Endodermal cell (in vitro differentiated cells): Measurements from ENCODE around the gene EXOC8. TPM values are rescaled to one million over a fixed set of nuclear protein-coding genes. Genes with fewer than 3 reads are reported as not detected.

Experiments
- DNase-seq: peaks from one replicate; pipeline ENCODE4 v3.0.0-alpha.2; 2017
- H3K27ac ChIP-seq: 2 replicates; pipeline ENCODE4 v1.5.1; 2013; ENCODE audit warnings: mild to moderate bottlenecking, low read depth, low read length, moderate library complexity
- H3K27me3 ChIP-seq: 2 replicates; pipeline ENCODE4 v1.6.1; 2013; ENCODE audit warnings: mild to moderate bottlenecking, low read length, moderate library complexity; ENCODE audit not compliant: insufficient read depth, control insufficient read depth, poor library complexity, severe bottlenecking
- H3K36me3 ChIP-seq: 2 replicates; pipeline ENCODE4 v1.7.0; 2013; ENCODE audit warnings: mild to moderate bottlenecking, low read length, moderate library complexity; ENCODE audit not compliant: control insufficient read depth, insufficient read depth
- H3K4me1 ChIP-seq: one replicate; pipeline ENCODE4 v1.7.0; 2013; ENCODE audit warnings: low read length; ENCODE audit not compliant: control insufficient read depth, insufficient read depth
- H3K4me3 ChIP-seq: 2 replicates; pipeline ENCODE4 v1.5.1; 2013; ENCODE audit warnings: mild to moderate bottlenecking, low read length, moderate library complexity
- H3K9ac ChIP-seq: 2 replicates; pipeline ENCODE4 v1.6.1; 2013; ENCODE audit warnings: mild to moderate bottlenecking, low read length, moderate library complexity; ENCODE audit not compliant: poor library complexity, severe bottlenecking; ENCODE audit errors: extremely low read depth
- H3K9me3 ChIP-seq: 2 replicates; pipeline ENCODE4 v1.6.1; 2013; ENCODE audit warnings: mild to moderate bottlenecking, low read length, moderate library complexity; ENCODE audit not compliant: control insufficient read depth
- H3K27ac Mint-ChIP-seq: 2 replicates; pipeline ENCODE4 v1.8.0; 2020; ENCODE audit warnings: mixed read lengths
- H3K27me3 Mint-ChIP-seq: 2 replicates; pipeline ENCODE4 v1.8.0; 2021; ENCODE audit warnings: mild to moderate bottlenecking, mixed read lengths; ENCODE audit not compliant: insufficient read depth
- H3K36me3 Mint-ChIP-seq: 2 replicates; pipeline ENCODE4 v1.8.0; 2020; ENCODE audit warnings: low read depth, mixed read lengths
- H3K4me1 Mint-ChIP-seq: 2 replicates; pipeline ENCODE4 v1.8.0; 2020; ENCODE audit warnings: mixed read lengths
- H3K4me3 Mint-ChIP-seq: 2 replicates; pipeline ENCODE4 v1.8.0; 2020; ENCODE audit warnings: mild to moderate bottlenecking, moderate library complexity, mixed read lengths
- H3K9me3 Mint-ChIP-seq: 2 replicates; pipeline ENCODE4 v1.8.0; 2020; ENCODE audit warnings: mild to moderate bottlenecking, mixed read lengths
- WGBS, 2 experiments: methylation state at CpG; one replicate each; pipeline versions ENCODE4 v1.1.5 to v1.1.7; 2013; ENCODE audit warnings: missing lambda C conversion rate in 2 of 2, mixed read lengths in 1 of 2; ENCODE audit not compliant: insufficient coverage in 1 of 2, insufficient read length in 1 of 2; 5-methylcytosine and 5-hydroxymethylcytosine counted together
- total RNA-seq, 2 donors: library from RNA; stranded (reverse); fragmentation: NEBNext Ultra II Directional in 1 of 2; extraction: Animal tissue kit (Norgen Biotek cat#: 25700) in 1 of 2; gene quantifications; 2 replicates in 1 of 2; 3 replicates in 1 of 2; pipeline ENCODE4 v1.2.1, GENCODE V29; 2021
- TF ChIP-seq, protein P1 (sequence below): fragments of 200-600 bp; sonication (generic); conservative IDR thresholded peaks from 2 replicates; pipeline ENCODE4 v1.5.0; 2021; ENCODE audit warnings: antibody characterized with exemption, mild to moderate bottlenecking

The EXOC8 gene
- total RNA-seq, 2 donors from 2014 or later = 9.9 to 13.1 TPM

DNA sequence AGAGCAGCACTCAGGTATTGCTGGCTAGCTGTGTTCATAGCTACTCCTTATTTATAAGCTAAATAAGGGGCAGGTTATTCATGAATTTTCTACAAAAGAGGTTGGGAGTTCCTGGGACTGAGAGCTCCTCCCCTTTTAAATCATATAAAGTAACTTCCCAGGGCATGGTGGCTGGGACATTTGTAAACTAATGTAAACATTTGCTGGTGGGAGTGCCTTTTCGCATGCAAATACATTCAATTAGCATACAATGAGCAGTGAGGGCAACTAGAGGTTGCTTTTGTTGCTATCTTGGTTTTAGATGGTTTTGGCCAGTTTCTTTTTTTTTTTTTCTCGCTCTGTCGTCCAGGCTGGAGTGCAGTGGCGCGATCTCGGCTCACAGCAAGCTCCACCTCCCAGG lies 53.2 kb downstream of the EXOC8 start:
- H3K9me3 Mint-ChIP-seq = peaks cover 18% of the 10 kb centered on the region
- H3K36me3 Mint-ChIP-seq = peaks cover 3% of the 10 kb centered on the region
- TF ChIP-seq, protein P1, sequence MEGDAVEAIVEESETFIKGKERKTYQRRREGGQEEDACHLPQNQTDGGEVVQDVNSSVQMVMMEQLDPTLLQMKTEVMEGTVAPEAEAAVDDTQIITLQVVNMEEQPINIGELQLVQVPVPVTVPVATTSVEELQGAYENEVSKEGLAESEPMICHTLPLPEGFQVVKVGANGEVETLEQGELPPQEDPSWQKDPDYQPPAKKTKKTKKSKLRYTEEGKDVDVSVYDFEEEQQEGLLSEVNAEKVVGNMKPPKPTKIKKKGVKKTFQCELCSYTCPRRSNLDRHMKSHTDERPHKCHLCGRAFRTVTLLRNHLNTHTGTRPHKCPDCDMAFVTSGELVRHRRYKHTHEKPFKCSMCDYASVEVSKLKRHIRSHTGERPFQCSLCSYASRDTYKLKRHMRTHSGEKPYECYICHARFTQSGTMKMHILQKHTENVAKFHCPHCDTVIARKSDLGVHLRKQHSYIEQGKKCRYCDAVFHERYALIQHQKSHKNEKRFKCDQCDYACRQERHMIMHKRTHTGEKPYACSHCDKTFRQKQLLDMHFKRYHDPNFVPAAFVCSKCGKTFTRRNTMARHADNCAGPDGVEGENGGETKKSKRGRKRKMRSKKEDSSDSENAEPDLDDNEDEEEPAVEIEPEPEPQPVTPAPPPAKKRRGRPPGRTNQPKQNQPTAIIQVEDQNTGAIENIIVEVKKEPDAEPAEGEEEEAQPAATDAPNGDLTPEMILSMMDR = no peak
- H3K9me3 ChIP-seq = no peaks in the 10 kb centered on the region
- no peak overlapping the region for H3K4me3 Mint-ChIP-seq
- no peak for DNase-seq
- no peak overlapping the region for H3K4me3 ChIP-seq
- H3K27ac Mint-ChIP-seq = no peak overlapping the region
- no peaks in the 10 kb centered on the region for H3K36me3 ChIP-seq
- no peak overlapping the region for H3K27ac ChIP-seq
- 90 to 100% methylated on average over 1 to 4 of the region's 6 CpGs for WGBS, 2 experiments
- no peak overlapping the region for H3K9ac ChIP-seq
- H3K27me3 Mint-ChIP-seq = peaks cover 5% of the 10 kb centered on the region
- no peaks in the 10 kb centered on the region for H3K27me3 ChIP-seq
- H3K4me1 ChIP-seq = no peaks in the 10 kb centered on the region
- H3K4me1 Mint-ChIP-seq = peaks cover 4% of the 10 kb centered on the region

Other genes with a start within 250 kb of the EXOC8 start
- gene TRIM67, start 175.8 kb downstream of the EXOC8 start, total RNA-seq = under 1 TPM; 0.04 TPM
- gene GNPAT, start 96.6 kb downstream of the EXOC8 start, total RNA-seq = 10 to 100 TPM; 56.5 to 69.1 TPM
- gene SPRTN, start 441 bp upstream of the EXOC8 start, total RNA-seq = 10 to 100 TPM; 12.4 to 20.4 TPM
- gene EGLN1, start 84.4 kb upstream of the EXOC8 start, total RNA-seq = 10 to 100 TPM; 12.2 to 17.4 TPM
- 10 to 100 TPM; 38.3 to 45.6 TPM for gene TSNAX, start 190.8 kb upstream of the EXOC8 start, total RNA-seq